GM18951 (cell line): Measurements from ENCODE around the gene IGFBP4.
"Not testable (repeated sequence)": the region's sequence is repeated elsewhere in the genome, so short reads cannot be mapped to it uniquely, and the experiment has no call there.

Experiments
- POLR2A ChIP-seq: IDR thresholded peaks from 4 replicates; pipeline ENCODE4 v1.6.1; 2011; ENCODE audit warnings: mild to moderate bottlenecking; ENCODE audit not compliant: insufficient read length, insufficient read depth; ENCODE audit errors: extremely low read depth
- in situ Hi-C: fragments of 300-500 bp; cut with MboI; formaldehyde crosslinking; loops from one replicate; pipeline ENCODE4 v1.12.0; 2022; ENCODE audit warnings: low sequenced_read_pairs, mixed read lengths, inconsistent platforms; ENCODE audit not compliant: unreplicated experiment

The IGFBP4 gene

GRCh38 chr17:40443196-40443987 lies at the start of gene IGFBP4:
Gene IGFBP4 (plus strand): TSS chr17:40443450. CDS start chr17:40443736, 286 bp downstream.
- in situ Hi-C loops = loop anchor here (25.0 kb wide), 1 partner anchor 94 kb away; no protein-coding TSS in a partner anchor
- no peak for TF ChIP-seq POLR2A

- no peak for TF ChIP-seq POLR2A
- in situ Hi-C loops = no loop called here
These were observed 44.1 kb upstream of the IGFBP4 start for GRCh38 chr17:40399185-40399584.

- in situ Hi-C loops = no loop called here
- no peak for TF ChIP-seq POLR2A
These were observed 40.6 kb upstream of the IGFBP4 start for GRCh38 chr17:40402668-40403067.

GRCh38 chr17:40404003-40404402 lies 39.2 kb upstream of the IGFBP4 start:
- TF ChIP-seq POLR2A = no peak
- in situ Hi-C loops = no loop called here

- in situ Hi-C loops = no loop called here
- TF ChIP-seq POLR2A = no peak
These were observed 35.8 kb upstream of the IGFBP4 start for GRCh38 chr17:40407460-40407859.

GRCh38 chr17:40409540-40409939 lies 33.7 kb upstream of the IGFBP4 start:
- in situ Hi-C loops = not testable (repeated sequence)

- no peak for TF ChIP-seq POLR2A
- in situ Hi-C loops = no loop called here
These were observed 33.2 kb upstream of the IGFBP4 start for GRCh38 chr17:40410082-40410481.

GRCh38 chr17:40411821-40412220 lies 31.4 kb upstream of the IGFBP4 start:
- no peak for TF ChIP-seq POLR2A
- in situ Hi-C loops = no loop called here

GRCh38 chr17:40412880-40413279 lies 30.4 kb upstream of the IGFBP4 start:
- TF ChIP-seq POLR2A = no peak
- in situ Hi-C loops = no loop called here

- in situ Hi-C loops = not testable (repeated sequence)
These were observed 28.9 kb upstream of the IGFBP4 start for GRCh38 chr17:40414312-40414711.

GRCh38 chr17:40415390-40415789 lies 27.9 kb upstream of the IGFBP4 start:
- in situ Hi-C loops = no loop called here
- no peak for TF ChIP-seq POLR2A

GRCh38 chr17:40416671-40417070 lies 26.6 kb upstream of the IGFBP4 start:
- in situ Hi-C loops = no loop called here
- no peak for TF ChIP-seq POLR2A

- no peak for TF ChIP-seq POLR2A
- in situ Hi-C loops = no loop called here
These were observed 26.0 kb upstream of the IGFBP4 start for GRCh38 chr17:40417258-40417608.

GRCh38 chr17:40417609-40418427 lies 25.4 kb upstream of the IGFBP4 start, which contains the start of gene TOP2A:
Gene TOP2A (minus strand): TSS chr17:40417896. CDS start chr17:40417791, 105 bp downstream.
- in situ Hi-C loops = no loop called here

More at GRCh38 chr17:40417609-40418427, 25.4 kb upstream of the IGFBP4 start, which contains the start of gene TOP2A:
- TF ChIP-seq POLR2A = peak; percentile 81
